Colonic mucosa (tissue), 4 donors: ENCODE data around the gene CHMP6. TPM values are rescaled to one million over a fixed set of nuclear protein-coding genes. Genes with fewer than 3 reads are reported as not detected.

Source experiments
- DNase-seq: peaks from one replicate; pipeline ENCODE4 v3.0.0-alpha.2; 2020
- H3K27ac ChIP-seq: fragments of 200-600 bp; one replicate; pipeline ENCODE4 v1.8.0; 2021
- H3K27me3 ChIP-seq: fragments of 200-600 bp; one replicate; pipeline ENCODE4 v1.8.0; 2021
- H3K36me3 ChIP-seq: fragments of 200-600 bp; one replicate; pipeline ENCODE4 v1.8.0; 2021
- H3K4me1 ChIP-seq: fragments of 200-600 bp; one replicate; pipeline ENCODE4 v1.8.0; 2021; ENCODE audit warnings: mild to moderate bottlenecking
- H3K4me3 ChIP-seq: fragments of 200-600 bp; one replicate; pipeline ENCODE4 v1.8.0; 2021
- H3K9ac ChIP-seq, 2 donors: one replicate each; pipeline ENCODE4 v1.7.0; 2013; ENCODE audit warnings: control low read depth in 2 of 2, low read depth in 2 of 2, low read length in 2 of 2
- H3K9me3 ChIP-seq: fragments of 200-600 bp; one replicate; pipeline ENCODE4 v1.8.0; 2021
- CTCF ChIP-seq: fragments of 200-600 bp; IDR thresholded peaks from one replicate; pipeline ENCODE4 v1.8.0; 2022; ENCODE audit warnings: antibody characterized with exemption, mild to moderate bottlenecking
- intact Hi-C: fragments of 100-400 bp; cut with DNase I; formaldehyde crosslinking; loops from one replicate; pipeline ENCODE4 v1.14.1; 2022
- total RNA-seq, 2 donors: library from RNA; stranded (reverse); fragmentation: NEBNext Ultra II Directional in 1 of 2; extraction: Animal tissue kit (Norgen Biotek cat#: 25700) in 1 of 2; gene quantifications; one replicate each; pipeline ENCODE4 v1.2.1, GENCODE V29; 2021
- donor health status: healthy.
- donor health status: DM: no; HTN: no; CAD: no.
- donor health status: DM: no; HTN: no; CAD: no.

Gene CHMP6
- total RNA-seq, 2 donors from 2014 or later, result 29.1 to 43.5 TPM

DNA sequence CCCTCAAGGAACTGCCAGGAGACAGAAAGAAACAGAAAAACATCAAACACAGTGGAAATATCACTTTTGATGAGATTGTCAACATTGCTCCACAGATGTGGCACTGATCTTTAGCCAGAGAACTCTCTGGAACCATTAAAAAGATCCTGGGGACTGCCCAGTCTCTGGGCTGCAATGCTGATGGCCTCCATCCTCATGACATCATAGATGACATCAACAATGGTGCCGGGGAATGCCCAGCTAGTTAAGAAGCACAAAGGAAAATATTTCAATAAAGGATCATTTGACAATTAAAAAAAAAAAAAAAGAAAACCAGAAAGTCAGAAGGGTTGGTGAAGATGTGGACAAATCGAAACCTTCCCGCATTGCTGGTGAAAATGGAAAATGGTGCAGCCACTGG is 14.9 kb upstream of the CHMP6 start:
- Histone ChIP-seq H3K4me1 (no peaks in the 10 kb centered on the region), H3K27ac (no peak overlapping the region), H3K9me3 (no peaks in the 10 kb centered on the region), H3K4me3 (no peak overlapping the region), H3K36me3 (no peaks in the 10 kb centered on the region), H3K27me3 (peaks cover 8% of the 10 kb centered on the region), H3K9ac (no peak overlapping the region)
- TF ChIP-seq CTCF, result no peak
- DNase-seq, result no peak
- intact Hi-C loops, result loop anchor here (5.0 kb wide), 1 partner anchor 109 kb away; no protein-coding TSS in a partner anchor

DNA sequence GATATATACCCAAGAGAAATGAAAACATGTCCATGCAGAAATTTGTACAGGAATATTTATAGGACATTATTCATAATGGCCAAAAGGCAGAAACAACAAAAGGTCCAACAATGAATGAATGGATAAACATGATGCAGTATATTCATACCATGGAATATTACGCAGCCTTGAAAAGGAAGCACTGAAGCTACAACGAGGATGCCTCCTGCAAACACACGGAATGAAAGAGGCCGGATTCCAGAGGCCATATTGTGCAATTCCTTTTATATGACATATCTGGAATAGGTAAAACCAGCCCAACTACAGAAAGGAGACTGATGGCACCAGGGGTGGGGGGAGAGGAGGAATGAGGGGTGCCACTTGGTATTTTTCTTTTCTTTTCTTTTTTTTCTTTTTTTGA is 14.5 kb upstream of the CHMP6 start:
- intact Hi-C loops, result loop anchor here (5.0 kb wide), 1 partner anchor 110 kb away; no protein-coding TSS in a partner anchor
- Histone ChIP-seq H3K27ac (no peak overlapping the region), H3K36me3 (no peaks in the 10 kb centered on the region), H3K4me3 (no peak overlapping the region), H3K9ac (no peak overlapping the region), H3K27me3 (peaks cover 10% of the 10 kb centered on the region), H3K4me1 (no peaks in the 10 kb centered on the region), H3K9me3 (no peaks in the 10 kb centered on the region)
- TF ChIP-seq CTCF, result no peak
- no peak for DNase-seq

DNA sequence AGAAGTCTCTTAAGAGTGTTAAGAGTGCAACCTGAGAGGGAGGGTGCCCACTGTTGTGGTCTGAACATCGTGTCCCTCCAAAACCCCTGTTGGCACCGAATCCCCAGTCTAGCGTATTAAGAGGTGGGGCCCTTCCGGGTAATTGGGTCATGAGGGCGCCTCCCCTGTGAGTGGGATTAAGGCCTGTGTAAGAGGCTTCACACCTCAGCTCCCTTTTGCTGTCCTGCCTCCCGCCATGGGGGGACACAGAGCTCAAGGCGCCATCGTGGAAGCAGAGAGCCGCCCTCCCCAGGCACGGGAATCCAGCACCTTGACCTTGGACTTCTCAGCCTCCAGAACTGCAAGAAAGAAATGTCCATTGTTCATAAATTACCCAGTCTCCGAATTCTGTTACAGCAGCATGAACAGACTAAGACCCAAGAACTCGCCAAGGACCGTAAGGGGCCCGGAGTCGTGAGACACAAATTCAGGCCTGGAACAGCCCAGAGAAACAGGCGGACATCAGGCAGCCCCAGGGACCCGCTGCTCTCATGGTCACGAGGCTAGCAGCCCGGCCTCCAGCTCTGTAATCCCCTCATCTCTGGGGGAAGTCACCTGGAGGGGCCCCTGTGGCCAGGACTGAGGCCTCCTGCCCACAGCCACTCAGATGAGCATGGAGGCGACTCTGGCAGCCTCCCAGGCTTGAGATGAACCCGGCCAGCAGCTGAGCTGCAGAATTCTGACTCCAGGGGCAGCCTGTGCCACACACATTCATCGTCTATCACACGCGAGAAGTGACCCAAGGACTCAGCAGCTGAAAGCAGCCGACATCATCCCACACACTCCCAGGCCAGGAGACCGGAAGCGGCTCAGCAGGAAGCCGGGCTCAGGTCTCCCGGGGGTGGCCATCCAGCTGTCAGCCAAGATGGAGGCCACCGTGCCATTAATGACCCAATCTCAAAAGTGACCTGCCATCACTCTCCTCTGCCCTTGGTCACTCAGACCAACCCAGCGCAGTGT is 12.8 kb upstream of the CHMP6 start:
- no peak overlapping the region for H3K27ac ChIP-seq
- H3K36me3 ChIP-seq, result no peaks in the 10 kb centered on the region
- H3K9ac ChIP-seq, result no peak overlapping the region
- no peak for TF ChIP-seq CTCF
- no peaks in the 10 kb centered on the region for H3K4me1 ChIP-seq
- no peak for DNase-seq
- no peaks in the 10 kb centered on the region for H3K9me3 ChIP-seq
- intact Hi-C loops, result loop anchor here (2.0 to 5.0 kb wide), 2 partner anchors 111 to 550 kb away; no protein-coding TSS in a partner anchor
- peaks cover 10% of the 10 kb centered on the region for H3K27me3 ChIP-seq
- no peak overlapping the region for H3K4me3 ChIP-seq

DNA sequence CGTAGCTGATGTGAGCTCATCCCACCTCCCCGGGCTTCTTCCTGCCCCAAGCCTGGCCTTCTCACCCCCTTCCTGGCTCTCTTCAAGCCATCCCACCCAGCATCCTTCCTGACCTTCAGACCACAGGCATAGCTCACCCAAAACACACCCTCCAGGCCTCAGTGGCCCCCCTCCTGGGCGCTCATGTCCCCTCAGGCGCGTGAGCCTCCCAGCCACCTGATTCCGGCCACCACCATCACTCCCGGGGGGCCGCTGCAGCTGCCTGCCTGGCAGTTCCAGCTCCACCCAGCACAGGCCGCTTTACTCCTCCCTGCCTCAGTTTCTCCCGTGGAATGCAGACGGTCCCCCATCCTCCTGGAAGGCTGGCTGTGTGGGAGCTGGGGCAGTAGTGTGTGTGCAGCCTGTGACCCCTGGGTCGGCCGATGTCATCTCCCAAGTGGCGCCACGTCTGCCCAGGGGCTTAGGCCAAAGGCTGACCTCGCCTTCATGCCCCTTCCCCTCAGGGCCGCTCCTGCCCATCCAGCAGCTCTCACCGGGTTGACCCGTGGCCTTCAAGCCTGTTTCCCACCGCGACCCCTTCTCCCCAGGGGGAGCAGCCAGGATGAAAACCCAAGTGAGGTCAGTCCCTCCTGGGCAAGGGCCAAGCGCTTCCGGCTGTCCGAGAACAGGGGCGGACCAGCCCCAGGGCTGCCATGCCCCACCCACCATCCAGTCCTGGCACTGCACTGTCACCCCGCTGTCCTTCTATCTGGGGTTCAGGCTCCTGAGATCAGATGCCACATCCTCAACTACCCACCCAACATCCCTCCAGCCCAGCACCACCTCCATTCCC is 11.9 kb upstream of the CHMP6 start:
- Histone ChIP-seq H3K4me1 (no peaks in the 10 kb centered on the region), H3K9me3 (no peaks in the 10 kb centered on the region), H3K27me3 (peaks cover 10% of the 10 kb centered on the region), H3K4me3 (no peak overlapping the region), H3K9ac (no peak overlapping the region), H3K36me3 (no peaks in the 10 kb centered on the region), H3K27ac (no peak overlapping the region)
- intact Hi-C loops, result loop anchor here (2.0 to 5.0 kb wide), 2 partner anchors 112 to 551 kb away; no protein-coding TSS in a partner anchor
- no peak for TF ChIP-seq CTCF
- DNase-seq, result no peak

GRCh38 chr17:80980397-80981061 is 11.1 kb upstream of the CHMP6 start:
- no peak for TF ChIP-seq CTCF
- Histone ChIP-seq H3K4me3 (no peak overlapping the region), H3K36me3 (no peaks in the 10 kb centered on the region), H3K9me3 (no peaks in the 10 kb centered on the region), H3K4me1 (no peaks in the 10 kb centered on the region), H3K27me3 (peaks cover 10% of the 10 kb centered on the region), H3K9ac (no peak overlapping the region), H3K27ac (no peak overlapping the region)
- DNase-seq, result no peak
- intact Hi-C loops, result no loop called here
